B cell (primary cell): ENCODE data around the gene ATXN3L.

Source experiments
- EZH2 ChIP-seq: IDR thresholded peaks from 2 replicates; pipeline ENCODE4 v1.6.1; 2012; ENCODE audit warnings: borderline replicate concordance, low read depth, mild to moderate bottlenecking, moderate library complexity, low read length; ENCODE audit not compliant: insufficient read depth, poor library complexity, severe bottlenecking
- TF ChIP-seq, protein P1 (sequence below): fragments of 200-600 bp; IDR thresholded peaks from one replicate; pipeline ENCODE4 v1.8.0; 2022; ENCODE audit warnings: antibody characterized with exemption, mild to moderate bottlenecking

DNA sequence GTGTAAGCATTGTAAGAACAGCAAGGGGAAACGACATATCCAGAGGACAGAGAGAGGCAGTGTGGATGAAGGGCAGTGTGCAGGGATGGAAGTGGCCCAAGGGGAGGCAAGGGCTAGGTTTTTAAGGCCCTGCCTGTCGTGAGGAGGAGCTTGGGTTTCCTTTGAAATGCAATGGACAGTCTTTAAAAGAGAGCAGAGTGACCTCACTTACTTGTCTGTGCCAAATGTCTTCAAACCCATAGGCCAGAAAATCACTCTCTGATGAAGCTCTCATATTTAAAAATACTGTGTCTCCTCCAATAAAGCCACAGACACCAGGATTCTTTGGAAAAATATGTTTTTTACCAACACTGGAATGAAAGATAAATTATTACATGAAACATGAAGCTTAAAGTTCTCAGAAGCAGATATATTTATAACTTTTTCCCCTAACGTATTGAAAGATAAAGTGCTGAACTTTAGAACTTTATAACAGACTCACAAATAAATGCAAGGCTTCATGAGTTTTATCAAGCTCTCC, 19.2 kb upstream of the ATXN3L start:
- TF ChIP-seq, protein P1, sequence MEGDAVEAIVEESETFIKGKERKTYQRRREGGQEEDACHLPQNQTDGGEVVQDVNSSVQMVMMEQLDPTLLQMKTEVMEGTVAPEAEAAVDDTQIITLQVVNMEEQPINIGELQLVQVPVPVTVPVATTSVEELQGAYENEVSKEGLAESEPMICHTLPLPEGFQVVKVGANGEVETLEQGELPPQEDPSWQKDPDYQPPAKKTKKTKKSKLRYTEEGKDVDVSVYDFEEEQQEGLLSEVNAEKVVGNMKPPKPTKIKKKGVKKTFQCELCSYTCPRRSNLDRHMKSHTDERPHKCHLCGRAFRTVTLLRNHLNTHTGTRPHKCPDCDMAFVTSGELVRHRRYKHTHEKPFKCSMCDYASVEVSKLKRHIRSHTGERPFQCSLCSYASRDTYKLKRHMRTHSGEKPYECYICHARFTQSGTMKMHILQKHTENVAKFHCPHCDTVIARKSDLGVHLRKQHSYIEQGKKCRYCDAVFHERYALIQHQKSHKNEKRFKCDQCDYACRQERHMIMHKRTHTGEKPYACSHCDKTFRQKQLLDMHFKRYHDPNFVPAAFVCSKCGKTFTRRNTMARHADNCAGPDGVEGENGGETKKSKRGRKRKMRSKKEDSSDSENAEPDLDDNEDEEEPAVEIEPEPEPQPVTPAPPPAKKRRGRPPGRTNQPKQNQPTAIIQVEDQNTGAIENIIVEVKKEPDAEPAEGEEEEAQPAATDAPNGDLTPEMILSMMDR: no peak
- no peak for TF ChIP-seq EZH2
